HAP-1 (cell line): ENCODE results near the gene PRR35.
A peak's percentile ranks its signal among the peaks of the same experiment; 100 is the strongest.
"Not testable (repeated sequence)": the region's sequence is repeated elsewhere in the genome, so short reads cannot be mapped to it uniquely, and the experiment has no call there.

Source experiments
- DNase-seq, 2 experiments: peaks; one replicate each; pipeline ENCODE4 v3.0.0-alpha.2; 2016 to 2020; ENCODE audit warnings: low spot score in 2 of 2
- H3K27me3 ChIP-seq: fragments of 250-450 bp; sonication (Bioruptor Pico); 2 replicates; pipeline ENCODE4 v1.5.1; 2020; ENCODE audit warnings: low read depth, mild to moderate bottlenecking, moderate library complexity
- H3K36me3 ChIP-seq: fragments of 250-450 bp; sonication (Bioruptor Pico); replicated peaks from 2 replicates; pipeline ENCODE4 v1.5.1; 2020; ENCODE audit warnings: mild to moderate bottlenecking
- H3K4me1 ChIP-seq: fragments of 250-450 bp; sonication (Bioruptor Pico); 2 replicates; pipeline ENCODE4 v1.5.1; 2020; ENCODE audit warnings: mild to moderate bottlenecking
- H3K4me3 ChIP-seq: fragments of 250-450 bp; sonication (Bioruptor Pico); 2 replicates; pipeline ENCODE4 v1.5.1; 2020; ENCODE audit warnings: mild to moderate bottlenecking, moderate library complexity
- H3K9me3 ChIP-seq: fragments of 250-450 bp; sonication (Bioruptor Pico); 2 replicates; pipeline ENCODE4 v1.5.1; 2020; ENCODE audit warnings: mild to moderate bottlenecking, moderate library complexity
- in situ Hi-C: fragments of 300-500 bp; cut with MboI; formaldehyde crosslinking; loops from 3 replicates; pipeline ENCODE4 v1.14.3; 2020; ENCODE audit warnings: low sequenced_read_pairs, inconsistent platforms, mixed read lengths

Gene PRR35

GRCh38 chr16:592518-593306 is 32.5 kb downstream of the PRR35 start:
- Histone ChIP-seq H3K27me3 (no peaks in the 10 kb centered on the region), H3K4me3 (no peak overlapping the region), H3K36me3 (no peaks in the 10 kb centered on the region; the same call in 1 of the 2 replicates), H3K4me1 (0 out of 2 replicates have a peak, but pooled peaks cover 5% of the 10 kb centered on the region), H3K9me3 (no peaks in the 10 kb centered on the region)
- in situ Hi-C loops: no loop called here
- DNase-seq: peak in 1 of 2 experiments; percentile 7

- DNase-seq: no peak
- H3K27me3 ChIP-seq: no peaks in the 10 kb centered on the region
- no peaks in the 10 kb centered on the region; the same call in 1 of the 2 replicates for H3K36me3 ChIP-seq
- no peaks in the 10 kb centered on the region for H3K9me3 ChIP-seq
- H3K4me3 ChIP-seq: no peak overlapping the region
- 0 out of 2 replicates have a peak, but pooled peaks cover 5% of the 10 kb centered on the region for H3K4me1 ChIP-seq
- in situ Hi-C loops: no loop called here
Observed at GRCh38 chr16:593406-593805, 33.2 kb downstream of the PRR35 start.

- H3K9me3 ChIP-seq: no peaks in the 10 kb centered on the region
- no peaks in the 10 kb centered on the region for H3K27me3 ChIP-seq
- 0 out of 2 replicates have a peak, but pooled peaks cover 5% of the 10 kb centered on the region for H3K4me1 ChIP-seq
- H3K36me3 ChIP-seq: no peaks in the 10 kb centered on the region; the same call in 1 of the 2 replicates
- H3K4me3 ChIP-seq: no peak overlapping the region
- DNase-seq: no peak
- in situ Hi-C loops: no loop called here
Observed at GRCh38 chr16:593807-594206, 33.6 kb downstream of the PRR35 start.

GRCh38 chr16:595094-595528 is 34.9 kb downstream of the PRR35 start:
- H3K36me3 ChIP-seq: no peaks in the 10 kb centered on the region
- H3K27me3 ChIP-seq: no peaks in the 10 kb centered on the region
- H3K4me1 ChIP-seq: 0 out of 2 replicates have a peak, but pooled peaks cover 5% of the 10 kb centered on the region
- DNase-seq: no peak
- no peak overlapping the region for H3K4me3 ChIP-seq
- H3K9me3 ChIP-seq: no peaks in the 10 kb centered on the region
- in situ Hi-C loops: no loop called here

GRCh38 chr16:595942-596735 is 35.9 kb downstream of the PRR35 start:
- Histone ChIP-seq H3K4me1 (no peaks in the 10 kb centered on the region), H3K9me3 (no peaks in the 10 kb centered on the region), H3K4me3 (no peak overlapping the region), H3K36me3 (no peaks in the 10 kb centered on the region; the same call in 1 of the 2 replicates), H3K27me3 (no peaks in the 10 kb centered on the region)
- in situ Hi-C loops: no loop called here
- DNase-seq: no peak

- no peaks in the 10 kb centered on the region for H3K4me1 ChIP-seq
Observed at GRCh38 chr16:596736-597060, 36.5 kb downstream of the PRR35 start.

GRCh38 chr16:597655-598054 is 37.5 kb downstream of the PRR35 start:
- H3K36me3 ChIP-seq, H3K4me1 ChIP-seq, H3K27me3 ChIP-seq, H3K9me3 ChIP-seq, in situ Hi-C loops, DNase-seq, H3K4me3 ChIP-seq: not testable (repeated sequence)

More at GRCh38 chr16:596736-597060, 36.5 kb downstream of the PRR35 start:
- DNase-seq: no peak
- H3K27me3 ChIP-seq: no peaks in the 10 kb centered on the region
- H3K9me3 ChIP-seq: no peaks in the 10 kb centered on the region
- in situ Hi-C loops: no loop called here
- H3K36me3 ChIP-seq: no peaks in the 10 kb centered on the region; the same call in 1 of the 2 replicates
- no peak overlapping the region for H3K4me3 ChIP-seq

- Histone ChIP-seq H3K36me3 (no peaks in the 10 kb centered on the region; the same call in 1 of the 2 replicates), H3K4me3 (no peak overlapping the region), H3K27me3 (no peaks in the 10 kb centered on the region), H3K4me1 (no peaks in the 10 kb centered on the region), H3K9me3 (no peaks in the 10 kb centered on the region)
- in situ Hi-C loops: no loop called here
- DNase-seq: no peak
Observed at GRCh38 chr16:598823-599739, 38.9 kb downstream of the PRR35 start.

- Histone ChIP-seq H3K4me3 (no peak overlapping the region), H3K9me3 (peaks cover 4% of the 10 kb centered on the region), H3K27me3 (no peaks in the 10 kb centered on the region), H3K36me3 (no peaks in the 10 kb centered on the region; the same call in 1 of the 2 replicates), H3K4me1 (no peaks in the 10 kb centered on the region)
- in situ Hi-C loops: no loop called here
- DNase-seq: no peak
Observed at GRCh38 chr16:600781-601180, 40.6 kb downstream of the PRR35 start.

- DNase-seq: no peak
- Histone ChIP-seq H3K27me3 (no peaks in the 10 kb centered on the region), H3K4me1 (no peaks in the 10 kb centered on the region), H3K9me3 (peaks cover 4% of the 10 kb centered on the region), H3K36me3 (no peaks in the 10 kb centered on the region; the same call in 1 of the 2 replicates), H3K4me3 (no peak overlapping the region)
- in situ Hi-C loops: no loop called here
Observed at GRCh38 chr16:603933-604332, 43.7 kb downstream of the PRR35 start.

GRCh38 chr16:606656-607307 is 46.6 kb downstream of the PRR35 start:
- DNase-seq: no peak

GRCh38 chr16:608019-608418 is 47.8 kb downstream of the PRR35 start:
- Histone ChIP-seq H3K4me3 (no peak overlapping the region), H3K9me3 (peaks cover 4% of the 10 kb centered on the region), H3K4me1 (no peaks in the 10 kb centered on the region), H3K27me3 (no peaks in the 10 kb centered on the region), H3K36me3 (no peaks in the 10 kb centered on the region)
- no peak for DNase-seq
- in situ Hi-C loops: no loop called here

More at GRCh38 chr16:606656-607307, 46.6 kb downstream of the PRR35 start:
- Histone ChIP-seq H3K4me3 (no peak overlapping the region), H3K4me1 (no peaks in the 10 kb centered on the region), H3K27me3 (no peaks in the 10 kb centered on the region), H3K36me3 (no peaks in the 10 kb centered on the region), H3K9me3 (peaks cover 4% of the 10 kb centered on the region)
- in situ Hi-C loops: no loop called here

- Histone ChIP-seq H3K27me3 (no peaks in the 10 kb centered on the region), H3K4me3 (no peak overlapping the region), H3K4me1 (no peaks in the 10 kb centered on the region), H3K36me3 (no peaks in the 10 kb centered on the region), H3K9me3 (peaks cover 4% of the 10 kb centered on the region)
- in situ Hi-C loops: no loop called here
- no peak for DNase-seq
Observed at GRCh38 chr16:609316-609715, 49.1 kb downstream of the PRR35 start.
